ENCODE data around the gene TMEM138.

The TMEM138 gene

GRCh38 chr11:61372659-61373420 is 10.7 kb downstream of the TMEM138 start:
- Histone ChIP-seq H3K36me3 (ENCODE audit: control insufficient read depth, low read length) (peaks cover 50% of the 10 kb centered on the region), H3K79me2 (ENCODE audit: control insufficient read depth, low read length) (no peaks in the 10 kb centered on the region), H3K4me3 (ENCODE audit: low read length) (no peak overlapping the region), H3K4me2 (ENCODE audit: low read length) (no peak overlapping the region), H3K27ac (ENCODE audit: low read depth, low read length) (no peak overlapping the region), H3K9me3 (ENCODE audit: control insufficient read depth, insufficient read depth, low read length) (peaks cover 5% of the 10 kb centered on the region; the same call in 1 of the 2 replicates), H3K9me2 (replicated peaks; ENCODE audit: control insufficient read depth, low read length) (no peaks in the 10 kb centered on the region), H4K20me1 (ENCODE audit: control insufficient read depth, insufficient read depth, low read depth, low read length) (no peaks in the 10 kb centered on the region), H3K4me1 (ENCODE audit: control insufficient read depth, low read length) (no peaks in the 10 kb centered on the region), H3K27me3 (ENCODE audit: control insufficient read depth, low read length) (no peaks in the 10 kb centered on the region), H3F3A (ENCODE audit: control insufficient read depth, insufficient read depth) (0 out of 2 replicates have a peak, but pooled peaks cover 5% of the 10 kb centered on the region)
- TF ChIP-seq, protein P1, sequence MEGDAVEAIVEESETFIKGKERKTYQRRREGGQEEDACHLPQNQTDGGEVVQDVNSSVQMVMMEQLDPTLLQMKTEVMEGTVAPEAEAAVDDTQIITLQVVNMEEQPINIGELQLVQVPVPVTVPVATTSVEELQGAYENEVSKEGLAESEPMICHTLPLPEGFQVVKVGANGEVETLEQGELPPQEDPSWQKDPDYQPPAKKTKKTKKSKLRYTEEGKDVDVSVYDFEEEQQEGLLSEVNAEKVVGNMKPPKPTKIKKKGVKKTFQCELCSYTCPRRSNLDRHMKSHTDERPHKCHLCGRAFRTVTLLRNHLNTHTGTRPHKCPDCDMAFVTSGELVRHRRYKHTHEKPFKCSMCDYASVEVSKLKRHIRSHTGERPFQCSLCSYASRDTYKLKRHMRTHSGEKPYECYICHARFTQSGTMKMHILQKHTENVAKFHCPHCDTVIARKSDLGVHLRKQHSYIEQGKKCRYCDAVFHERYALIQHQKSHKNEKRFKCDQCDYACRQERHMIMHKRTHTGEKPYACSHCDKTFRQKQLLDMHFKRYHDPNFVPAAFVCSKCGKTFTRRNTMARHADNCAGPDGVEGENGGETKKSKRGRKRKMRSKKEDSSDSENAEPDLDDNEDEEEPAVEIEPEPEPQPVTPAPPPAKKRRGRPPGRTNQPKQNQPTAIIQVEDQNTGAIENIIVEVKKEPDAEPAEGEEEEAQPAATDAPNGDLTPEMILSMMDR (IDR thresholded peaks at IDR 0.05; ENCODE audit: low read depth, low read length, poor library complexity, severe bottlenecking), result no peak
- no peak for TF ChIP-seq EZH2phosphoT487 (IDR thresholded peaks at IDR 0.05; ENCODE audit: borderline replicate concordance, low read length)

DNA sequence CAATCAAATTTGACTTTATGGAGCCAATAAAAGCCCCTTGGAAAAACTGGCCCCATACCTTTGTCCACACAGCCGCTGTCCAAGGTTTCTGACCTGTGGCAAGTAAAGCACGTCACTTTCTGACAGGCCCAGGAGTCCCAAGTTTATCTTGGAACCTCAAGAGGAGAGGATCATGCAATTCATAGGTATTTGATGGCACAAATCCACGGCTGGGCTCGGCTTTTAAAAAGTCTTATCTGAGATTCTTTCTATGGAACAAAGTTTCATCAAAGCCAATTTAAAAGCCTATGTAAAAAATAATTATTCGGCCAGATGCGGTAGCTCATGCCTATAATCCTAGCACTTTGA is 13.6 kb downstream of the TMEM138 start:
- Histone ChIP-seq H3K79me2 (ENCODE audit: control insufficient read depth, low read length) (no peaks in the 10 kb centered on the region), H3K36me3 (ENCODE audit: control insufficient read depth, low read length) (peaks cover 23% of the 10 kb centered on the region), H3F3A (ENCODE audit: control insufficient read depth, insufficient read depth) (0 out of 2 replicates have a peak, but pooled peaks cover 5% of the 10 kb centered on the region)

DNA sequence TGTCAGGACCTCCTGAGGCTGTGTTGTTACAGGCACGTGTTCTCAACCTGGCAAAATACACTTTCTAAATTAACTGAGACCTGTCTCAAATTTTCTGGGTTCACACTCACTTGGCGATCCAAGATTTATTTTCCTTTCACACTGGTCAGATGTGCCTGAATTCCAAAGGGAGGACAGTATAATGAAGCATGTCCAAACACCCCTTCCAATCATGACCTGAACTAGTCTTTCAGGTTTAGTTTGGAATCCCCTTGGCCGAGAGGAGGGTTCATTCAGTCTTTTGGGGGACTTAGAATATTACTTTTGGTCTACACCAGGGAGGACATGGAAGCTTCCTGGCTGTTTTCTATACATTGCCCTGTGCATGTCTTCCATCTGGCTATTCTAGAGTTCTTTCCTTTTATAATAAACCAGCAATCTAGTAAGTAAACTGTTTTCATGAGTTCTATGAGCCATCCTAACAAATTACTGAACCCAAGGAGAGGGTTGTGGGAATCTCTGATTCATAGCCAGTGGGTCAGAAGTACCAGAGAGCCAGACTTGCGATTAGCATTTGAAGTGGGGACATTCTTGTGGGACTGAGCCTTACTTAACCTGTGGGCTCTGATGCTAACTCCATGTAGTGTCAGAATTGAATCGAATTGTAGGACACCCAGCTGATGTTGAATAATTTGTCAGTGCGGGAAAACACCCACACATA is 15.4 kb downstream of the TMEM138 start:
- Histone ChIP-seq H3K4me2 (ENCODE audit: low read length) (no peak overlapping the region), H3K79me2 (ENCODE audit: control insufficient read depth, low read length) (no peaks in the 10 kb centered on the region), H3K27me3 (ENCODE audit: control insufficient read depth, low read length) (no peaks in the 10 kb centered on the region), H3K9me2 (replicated peaks; ENCODE audit: control insufficient read depth, low read length) (no peaks in the 10 kb centered on the region), H3F3A (ENCODE audit: control insufficient read depth, insufficient read depth) (no peaks in the 10 kb centered on the region), H4K20me1 (ENCODE audit: control insufficient read depth, insufficient read depth, low read depth, low read length) (no peaks in the 10 kb centered on the region), H3K4me1 (ENCODE audit: control insufficient read depth, low read length) (no peaks in the 10 kb centered on the region), H3K27ac (ENCODE audit: low read depth, low read length) (no peak overlapping the region), H3K36me3 (ENCODE audit: control insufficient read depth, low read length) (peaks cover 14% of the 10 kb centered on the region), H3K4me3 (ENCODE audit: low read length) (no peak overlapping the region), H3K9me3 (ENCODE audit: control insufficient read depth, insufficient read depth, low read length) (no peaks in the 10 kb centered on the region)
- TF ChIP-seq EZH2phosphoT487 (IDR thresholded peaks at IDR 0.05; ENCODE audit: borderline replicate concordance, low read length), result no peak
- TF ChIP-seq, protein P1 (IDR thresholded peaks at IDR 0.05; ENCODE audit: low read depth, low read length, poor library complexity, severe bottlenecking), result no peak

More for the DNA sequence above, 13.6 kb downstream of the TMEM138 start:
- Histone ChIP-seq H3K4me1 (ENCODE audit: control insufficient read depth, low read length) (no peaks in the 10 kb centered on the region), H3K4me3 (ENCODE audit: low read length) (no peak overlapping the region), H3K4me2 (ENCODE audit: low read length) (no peak overlapping the region), H3K27me3 (ENCODE audit: control insufficient read depth, low read length) (no peaks in the 10 kb centered on the region), H3K27ac (ENCODE audit: low read depth, low read length) (no peak overlapping the region), H4K20me1 (ENCODE audit: control insufficient read depth, insufficient read depth, low read depth, low read length) (no peaks in the 10 kb centered on the region), H3K9me2 (replicated peaks; ENCODE audit: control insufficient read depth, low read length) (no peaks in the 10 kb centered on the region), H3K9me3 (ENCODE audit: control insufficient read depth, insufficient read depth, low read length) (peaks cover 5% of the 10 kb centered on the region; the same call in 1 of the 2 replicates)
- TF ChIP-seq, protein P1 (IDR thresholded peaks at IDR 0.05; ENCODE audit: low read depth, low read length, poor library complexity, severe bottlenecking), result no peak
- TF ChIP-seq EZH2phosphoT487 (IDR thresholded peaks at IDR 0.05; ENCODE audit: borderline replicate concordance, low read length), result no peak
